ENCODE data around the gene OSBPL2.

The OSBPL2 gene

DNA sequence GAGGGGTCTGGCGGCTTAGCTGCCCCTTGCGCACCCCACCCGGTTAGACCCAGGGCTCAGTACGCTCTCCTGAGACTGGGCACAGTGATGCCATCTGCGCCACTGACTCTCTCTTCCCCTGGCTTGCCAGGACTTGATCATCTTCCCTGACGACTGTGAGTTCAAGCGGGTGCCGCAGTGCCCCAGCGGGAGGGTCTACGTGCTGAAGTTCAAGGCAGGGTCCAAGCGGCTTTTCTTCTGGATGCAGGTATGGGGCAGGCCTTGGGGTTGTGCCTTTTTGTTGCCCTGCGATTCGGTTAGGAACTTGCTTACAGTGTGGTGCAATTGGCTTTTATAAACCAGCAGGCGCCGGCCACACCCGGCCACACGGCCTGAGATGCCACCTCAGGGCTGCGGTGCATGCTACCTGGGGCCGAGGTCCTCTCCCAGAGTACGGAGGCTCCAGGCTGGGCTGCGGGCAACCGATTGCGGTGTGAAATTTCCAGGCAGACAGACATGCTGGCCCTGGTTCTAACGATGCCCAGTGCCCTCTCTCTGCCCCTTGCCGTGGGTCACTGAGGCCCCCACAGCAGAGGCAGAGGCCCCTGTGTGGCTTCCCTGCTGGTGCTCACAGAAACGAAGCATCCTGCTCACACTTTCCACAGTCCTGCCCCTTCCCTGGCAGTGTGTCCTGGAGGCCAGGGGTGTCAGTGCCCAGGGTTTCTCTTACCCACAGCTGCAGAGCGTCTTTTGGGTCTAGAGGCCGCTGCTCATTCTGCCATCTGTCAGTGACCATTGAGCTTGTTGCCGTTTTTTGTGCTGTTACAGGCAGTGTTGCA, 66.2 kb downstream of the OSBPL2 start:
- DNase-seq: no peak

DNA sequence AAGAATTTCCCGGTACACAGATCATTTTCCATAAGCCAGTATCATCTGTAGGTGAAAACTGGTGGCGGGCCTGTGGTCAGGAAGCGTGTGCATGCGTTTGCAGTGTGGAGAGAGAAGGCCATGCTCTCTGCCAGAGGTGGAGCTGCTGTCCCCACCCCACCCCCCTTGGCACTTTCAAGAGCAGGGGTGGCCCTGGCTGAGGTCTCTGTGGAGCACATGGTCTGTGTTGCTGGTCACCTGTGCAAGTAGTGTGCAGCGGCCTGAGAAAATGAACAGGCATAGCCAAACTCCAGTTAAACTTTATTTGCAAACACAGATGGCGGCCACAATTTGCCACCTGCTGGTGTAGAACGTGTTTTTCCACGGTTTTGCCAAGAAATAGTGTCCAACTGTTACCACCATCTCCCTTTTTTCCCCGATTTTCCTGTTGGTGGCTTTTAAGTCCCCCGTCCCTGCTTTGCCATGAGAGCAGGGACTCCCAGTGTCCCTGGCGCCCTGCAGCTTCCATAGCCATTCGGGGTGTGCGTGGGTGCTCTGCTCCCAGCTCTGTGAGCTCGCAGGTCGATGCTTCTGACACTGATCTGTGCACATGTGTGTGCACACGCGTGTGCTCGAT, 66.9 kb downstream of the OSBPL2 start:
- DNase-seq: no peak

DNA sequence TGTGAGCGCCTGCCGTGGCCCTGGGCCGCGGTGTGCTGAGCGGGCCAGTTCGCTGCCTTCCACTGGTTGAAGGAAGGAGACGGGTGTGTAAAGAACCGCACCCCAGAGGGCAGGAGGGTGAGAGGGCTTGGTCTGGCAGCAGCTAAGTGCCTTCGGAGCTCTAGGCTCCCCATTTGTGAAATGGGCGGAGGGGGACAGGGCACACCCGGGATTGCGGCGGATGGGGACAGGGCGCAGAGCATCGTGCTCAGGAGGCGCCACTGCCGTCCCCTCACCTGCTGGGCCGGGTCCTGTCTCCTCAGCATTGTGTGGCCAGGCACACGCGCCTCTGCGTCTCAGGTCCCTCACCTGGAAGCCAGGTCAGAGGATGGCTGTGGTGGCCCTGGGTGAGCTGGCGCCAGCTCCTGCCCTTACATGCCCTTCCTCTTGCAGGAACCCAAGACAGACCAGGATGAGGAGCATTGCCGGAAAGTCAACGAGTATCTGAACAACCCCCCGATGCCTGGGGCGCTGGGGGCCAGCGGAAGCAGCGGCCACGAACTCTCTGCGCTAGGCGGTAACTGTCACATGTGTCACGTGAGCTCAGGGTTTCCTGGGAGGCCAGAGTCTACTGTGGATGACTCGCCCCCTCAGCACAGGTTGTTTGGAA, 67.6 kb downstream of the OSBPL2 start:
- no peak for DNase-seq

- DNase-seq: peak; percentile 34
These were observed 68.3 kb downstream of the OSBPL2 start for GRCh38 chr20:62306414-62307187.

GRCh38 chr20:62307226-62308101, 69.1 kb downstream of the OSBPL2 start:
- DNase-seq: peak; percentile 20

DNA sequence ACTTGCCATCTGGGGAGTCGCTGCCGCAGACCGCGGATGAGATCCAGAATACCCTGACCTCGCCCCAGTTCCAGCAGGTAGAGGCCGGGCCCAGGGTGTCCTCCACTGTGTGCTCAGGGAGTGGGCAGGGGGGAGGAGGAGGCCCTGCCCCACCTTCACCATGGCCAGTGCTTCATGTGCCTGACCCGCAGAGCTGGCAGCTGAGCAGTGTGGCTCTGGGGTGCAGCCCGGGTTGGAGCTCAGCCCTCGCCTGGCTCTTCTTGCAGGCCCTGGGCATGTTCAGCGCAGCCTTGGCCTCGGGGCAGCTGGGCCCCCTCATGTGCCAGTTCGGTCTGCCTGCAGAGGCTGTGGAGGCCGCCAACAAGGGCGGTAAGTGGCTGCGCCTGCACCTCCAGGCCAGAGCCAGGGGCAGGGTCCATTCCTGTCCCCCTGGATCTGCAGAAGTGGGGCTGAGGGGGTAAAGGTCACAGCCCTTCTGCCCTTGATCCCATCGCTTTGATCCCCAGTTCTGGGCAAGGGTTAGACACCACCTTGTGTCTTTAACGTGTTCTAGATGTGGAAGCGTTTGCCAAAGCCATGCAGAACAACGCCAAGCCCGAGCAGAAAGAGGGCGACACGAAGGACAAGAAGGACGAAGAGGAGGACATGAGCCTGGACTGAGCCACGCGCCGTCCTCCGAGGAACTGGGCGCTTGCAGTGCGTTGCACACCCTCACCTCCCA, 69.9 kb downstream of the OSBPL2 start:
- DNase-seq: no peak

- DNase-seq: no peak
These were observed 71.0 kb downstream of the OSBPL2 start for GRCh38 chr20:62309198-62309944.

GRCh38 chr20:62309947-62310756, 71.8 kb downstream of the OSBPL2 start:
- DNase-seq: no peak

DNA sequence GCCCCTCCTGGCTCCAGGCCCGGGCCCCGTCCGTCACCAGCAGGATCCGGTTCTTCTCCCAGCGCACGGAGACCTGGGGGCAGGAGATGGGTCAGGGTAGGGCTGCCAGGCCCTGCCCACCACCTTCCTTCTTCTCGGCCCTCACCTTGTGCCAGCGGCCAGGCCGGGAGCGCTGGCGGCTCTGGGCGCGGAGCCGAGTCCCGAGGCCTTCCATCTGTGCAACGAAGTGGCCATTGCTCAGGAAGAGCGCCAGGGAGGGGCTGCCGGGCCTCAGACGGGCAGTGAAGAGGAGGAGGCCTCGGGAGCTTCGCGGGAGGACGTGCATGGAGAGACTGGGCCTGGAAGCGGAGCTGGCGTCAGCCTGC, 72.4 kb downstream of the OSBPL2 start:
- DNase-seq: no peak

DNA sequence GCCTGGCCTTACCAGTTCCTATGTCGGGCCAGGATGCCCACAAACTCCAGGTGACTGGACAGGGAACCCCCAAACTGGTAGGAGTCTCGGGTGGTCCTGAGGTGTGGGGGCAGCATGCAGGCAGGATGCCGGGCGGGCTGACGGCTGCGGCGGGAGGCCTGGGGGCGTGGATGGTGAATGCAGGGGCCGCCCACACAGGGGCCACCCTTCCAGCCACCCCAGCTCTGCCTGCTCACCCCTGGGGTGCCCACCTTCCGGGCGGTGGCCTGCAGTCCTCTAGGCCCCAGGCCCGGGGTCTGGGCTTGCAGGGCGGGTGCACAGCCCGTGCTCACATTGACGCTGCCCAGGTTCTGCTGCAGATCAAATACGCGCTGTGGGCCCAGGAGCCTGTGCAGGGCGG, 72.8 kb downstream of the OSBPL2 start:
- no peak for DNase-seq

- no peak for DNase-seq
These were observed 73.7 kb downstream of the OSBPL2 start for GRCh38 chr20:62311832-62312661.

- no peak for DNase-seq
These were observed 74.3 kb downstream of the OSBPL2 start for GRCh38 chr20:62312662-62312977.

DNA sequence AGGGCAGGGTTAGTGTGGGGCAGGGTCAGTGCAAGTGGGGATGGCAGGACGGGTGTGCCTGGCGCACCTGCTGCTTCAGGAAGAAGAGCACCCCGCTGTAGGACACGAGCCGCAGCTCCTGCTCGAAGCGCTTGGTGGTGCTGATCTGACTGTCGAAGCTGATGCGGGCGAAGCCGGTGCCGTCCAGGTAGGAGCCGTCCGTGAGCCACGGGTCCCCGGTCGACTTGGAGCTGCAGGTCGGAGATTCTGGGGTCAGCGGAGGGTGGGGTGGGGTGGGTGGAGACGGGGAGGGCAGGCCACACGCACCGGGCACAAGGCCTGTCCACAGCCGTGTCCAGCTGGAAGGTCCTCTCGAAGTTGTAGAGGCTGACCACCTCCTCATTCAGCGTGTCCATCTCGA, 74.7 kb downstream of the OSBPL2 start:
- no peak for DNase-seq

DNA sequence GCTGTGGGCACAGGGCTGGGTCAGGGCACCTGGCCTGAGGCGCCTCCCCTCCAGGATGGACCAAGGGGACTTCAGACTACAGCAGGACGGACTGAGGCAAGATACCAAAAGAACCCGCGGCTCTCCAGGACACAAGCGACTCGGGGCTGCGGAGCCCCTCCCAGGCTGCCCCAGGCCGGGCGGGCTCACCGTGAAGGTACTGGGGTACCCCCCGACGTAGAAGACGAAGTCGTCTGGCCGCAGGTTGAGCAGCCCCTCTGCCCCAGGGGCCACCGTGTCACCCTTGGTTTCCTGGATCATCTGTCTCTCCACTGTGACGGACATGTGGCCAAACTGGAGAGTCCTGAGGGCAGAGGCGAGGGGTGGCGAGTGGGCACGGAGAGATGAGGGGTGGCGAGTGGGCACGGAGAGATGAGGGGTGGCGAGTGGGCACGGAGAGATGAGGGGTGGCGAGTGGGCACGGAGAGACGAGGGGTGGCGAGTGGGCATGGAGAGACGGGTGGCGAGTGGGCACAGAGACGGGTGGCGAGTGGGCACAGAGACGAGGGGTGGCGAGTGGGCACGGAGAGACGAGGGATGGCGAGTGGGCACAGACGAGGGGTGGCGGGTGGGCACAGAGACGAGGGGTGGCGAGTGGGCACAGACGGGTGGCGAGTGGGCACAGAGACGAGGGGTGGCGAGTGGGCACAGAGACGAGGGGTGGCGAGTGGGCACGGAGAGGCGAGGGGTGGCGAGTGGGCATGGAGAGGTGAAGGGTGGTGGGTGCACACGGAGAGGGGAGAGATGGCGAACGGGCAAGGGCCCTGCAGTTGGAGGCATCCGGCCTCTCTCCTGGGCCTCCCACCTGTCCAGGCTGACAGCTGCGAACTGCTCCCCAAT, 75.4 kb downstream of the OSBPL2 start:
- DNase-seq: no peak

DNA sequence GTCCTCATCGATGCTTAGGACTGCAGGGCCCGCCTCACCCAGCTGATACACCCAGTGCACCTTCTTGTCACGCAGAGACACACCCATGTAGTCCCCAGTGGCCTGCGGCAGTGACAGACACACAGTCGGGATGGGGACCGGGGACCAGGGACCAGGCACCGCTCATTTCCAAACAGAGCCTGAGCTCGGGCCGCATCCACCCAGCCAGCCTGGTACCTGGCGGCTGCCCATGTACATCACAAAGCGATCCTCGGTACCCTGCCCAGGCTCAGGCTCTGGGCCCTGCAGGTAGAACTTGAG, 76.0 kb downstream of the OSBPL2 start:
- no peak for DNase-seq

GRCh38 chr20:62314711-62315302, 76.5 kb downstream of the OSBPL2 start:
- no peak for DNase-seq

GRCh38 chr20:62315773-62316172, 77.5 kb downstream of the OSBPL2 start:
- DNase-seq: no peak
